T-helper 1 cell treated with Interleukin-12 subunit alpha and Interleukin-12 subunit beta and Interleukin-4 antibody, amounts not matched to agents 30 ng/mL and 1 ng/mL, for 36 hours (primary cell): ENCODE data around the gene USP17L13. TPM values are rescaled to one million over a fixed set of nuclear protein-coding genes. Genes with fewer than 3 reads are reported as not detected.
"Not testable (repeated sequence)": the region's sequence is repeated elsewhere in the genome, so short reads cannot be mapped to it uniquely, and the experiment has no call there.

Source experiments
- intact Hi-C: fragments of 100-400 bp; cut with micrococcal nuclease; formaldehyde crosslinking; loops from one replicate; pipeline ENCODE4 v1.15.1; 2024
- total RNA-seq: library from RNA; stranded (reverse); gene quantifications from 2 replicates; pipeline ENCODE4 v1.2.3, GENCODE V29; 2022

The USP17L13 gene, protein sequence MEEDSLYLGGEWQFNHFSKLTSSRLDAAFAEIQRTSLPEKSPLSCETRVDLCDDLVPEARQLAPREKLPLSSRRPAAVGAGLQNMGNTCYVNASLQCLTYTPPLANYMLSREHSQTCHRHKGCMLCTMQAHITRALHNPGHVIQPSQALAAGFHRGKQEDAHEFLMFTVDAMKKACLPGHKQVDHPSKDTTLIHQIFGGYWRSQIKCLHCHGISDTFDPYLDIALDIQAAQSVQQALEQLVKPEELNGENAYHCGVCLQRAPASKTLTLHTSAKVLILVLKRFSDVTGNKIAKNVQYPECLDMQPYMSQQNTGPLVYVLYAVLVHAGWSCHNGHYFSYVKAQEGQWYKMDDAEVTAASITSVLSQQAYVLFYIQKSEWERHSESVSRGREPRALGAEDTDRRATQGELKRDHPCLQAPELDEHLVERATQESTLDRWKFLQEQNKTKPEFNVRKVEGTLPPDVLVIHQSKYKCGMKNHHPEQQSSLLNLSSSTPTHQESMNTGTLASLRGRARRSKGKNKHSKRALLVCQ
- not detected in 2 replicates for total RNA-seq

- intact Hi-C loops, result not testable (repeated sequence)
Observed at GRCh38 chr4:9224596-9224995, at the start of gene USP17L13. Gene USP17L13, plus strand, starts transcription at chr4:9224896. Its CDS starts 0 bp downstream, at chr4:9224896.

GRCh38 chr4:9210357-9210756 is 14.3 kb upstream of the USP17L13 start, which contains the start of gene USP17L10:
Gene USP17L10, plus strand, starts transcription at chr4:9210657. Its CDS starts 0 bp downstream, at chr4:9210657.
- intact Hi-C loops, result not testable (repeated sequence)

GRCh38 chr4:9214701-9215100 is 10.0 kb upstream of the USP17L13 start:
- intact Hi-C loops, result not testable (repeated sequence)

GRCh38 chr4:9215105-9215504 is 9.6 kb upstream of the USP17L13 start, which contains the start of gene USP17L11:
Gene USP17L11, plus strand, starts transcription at chr4:9215405. Its CDS starts 0 bp downstream, at chr4:9215405.
- intact Hi-C loops, result not testable (repeated sequence)

GRCh38 chr4:9219852-9220251 is 4.8 kb upstream of the USP17L13 start, which contains the start of gene USP17L12:
Gene USP17L12, plus strand, starts transcription at chr4:9220152. Its CDS starts 0 bp downstream, at chr4:9220152.
- intact Hi-C loops, result not testable (repeated sequence)

- intact Hi-C loops, result not testable (repeated sequence)
Observed at GRCh38 chr4:9230249-9230648, 5.6 kb downstream of the USP17L13 start.

DNA sequence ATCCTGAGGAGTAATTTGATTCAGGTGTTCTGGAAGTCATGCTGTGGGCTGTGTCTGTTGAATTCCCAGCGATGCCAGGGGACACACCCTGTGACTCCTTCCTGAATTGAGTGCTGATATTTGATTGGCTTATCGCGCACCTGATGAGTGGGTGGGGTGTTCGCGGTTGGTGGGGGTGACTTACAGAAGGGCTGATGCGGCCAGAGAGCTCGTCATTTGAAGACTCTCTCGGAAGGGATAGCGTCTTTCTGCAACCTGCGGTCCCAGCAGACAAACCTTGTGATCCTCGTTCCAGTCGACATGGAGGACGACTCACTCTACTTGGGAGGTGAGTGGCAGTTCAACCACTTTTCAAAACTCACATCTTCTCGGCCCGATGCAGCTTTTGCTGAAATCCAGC is 9.4 kb downstream of the USP17L13 start, which contains the start of gene USP17L15:
Gene USP17L15, plus strand, starts transcription at position 301 of the 400 bp plus-strand sequence. Its CDS starts 0 bp downstream, at position 301.
- intact Hi-C loops, result not testable (repeated sequence)

DNA sequence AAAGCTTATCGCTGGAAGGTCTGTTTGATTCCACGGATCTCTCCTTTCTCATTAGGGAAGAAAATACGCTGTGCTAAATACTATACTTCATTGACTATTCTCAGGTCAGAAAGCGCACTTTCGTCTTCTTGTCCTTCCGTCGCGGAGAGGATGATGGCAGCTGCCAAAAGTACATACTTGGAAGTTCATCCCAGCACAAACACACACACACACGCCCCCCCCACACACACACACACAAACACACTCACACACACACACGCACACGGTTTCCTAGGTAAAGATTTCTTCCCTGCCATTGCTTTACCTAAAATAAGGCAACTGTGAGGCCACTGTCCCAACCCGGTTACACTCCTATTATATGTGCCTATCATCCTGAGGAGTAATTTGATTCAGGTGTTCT is 13.8 kb downstream of the USP17L13 start:
- intact Hi-C loops, result not testable (repeated sequence)

GRCh38 chr4:9243579-9243978 is 18.9 kb downstream of the USP17L13 start, which contains the start of gene USP17L17:
Gene USP17L17, plus strand, starts transcription at chr4:9243879. Its CDS starts 0 bp downstream, at chr4:9243879.
- intact Hi-C loops, result not testable (repeated sequence)

- intact Hi-C loops, result not testable (repeated sequence)
Observed at GRCh38 chr4:9247953-9248680, 23.4 kb downstream of the USP17L13 start, which contains the start of gene USP17L18. Gene USP17L18, plus strand, starts transcription at chr4:9248630. Its CDS starts 0 bp downstream, at chr4:9248630.

DNA sequence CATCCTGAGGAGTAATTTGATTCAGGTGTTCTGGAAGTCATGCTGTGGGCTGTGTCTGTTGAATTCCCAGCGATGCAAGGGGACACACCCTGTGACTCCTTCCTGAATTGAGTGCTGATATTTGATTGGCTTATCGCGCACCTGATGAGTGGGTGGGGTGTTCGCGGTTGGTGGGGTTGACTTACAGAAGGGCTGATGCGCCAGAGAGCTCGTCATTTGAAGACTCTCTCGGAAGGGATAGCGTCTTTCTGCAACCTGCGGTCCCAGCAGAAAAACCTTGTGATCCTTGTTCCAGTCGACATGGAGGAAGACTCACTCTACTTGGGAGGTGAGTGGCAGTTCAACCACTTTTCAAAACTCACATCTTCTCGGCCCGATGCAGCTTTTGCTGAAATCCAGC is 28.4 kb downstream of the USP17L13 start, which contains the start of gene USP17L19:
Gene USP17L19, plus strand, starts transcription at position 301 of the 400 bp plus-strand sequence. Its CDS starts 0 bp downstream, at position 301.
- intact Hi-C loops, result not testable (repeated sequence)

DNA sequence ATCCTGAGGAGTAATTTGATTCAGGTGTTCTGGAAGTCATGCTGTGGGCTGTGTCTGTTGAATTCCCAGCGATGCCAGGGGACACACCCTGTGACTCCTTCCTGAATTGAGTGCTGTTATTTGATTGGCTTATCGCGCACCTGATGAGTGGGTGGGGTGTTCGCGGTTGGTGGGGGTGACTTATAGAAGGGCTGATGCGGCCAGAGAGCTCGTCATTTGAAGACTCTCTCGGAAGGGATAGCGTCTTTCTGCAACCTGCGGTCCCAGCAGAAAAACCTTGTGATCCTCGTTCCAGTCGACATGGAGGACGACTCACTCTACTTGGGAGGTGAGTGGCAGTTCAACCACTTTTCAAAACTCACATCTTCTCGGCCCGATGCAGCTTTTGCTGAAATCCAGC is 33.1 kb downstream of the USP17L13 start, which contains the start of gene USP17L20:
Gene USP17L20, plus strand, starts transcription at position 301 of the 400 bp plus-strand sequence. Its CDS starts 0 bp downstream, at position 301.
- intact Hi-C loops, result not testable (repeated sequence)

DNA sequence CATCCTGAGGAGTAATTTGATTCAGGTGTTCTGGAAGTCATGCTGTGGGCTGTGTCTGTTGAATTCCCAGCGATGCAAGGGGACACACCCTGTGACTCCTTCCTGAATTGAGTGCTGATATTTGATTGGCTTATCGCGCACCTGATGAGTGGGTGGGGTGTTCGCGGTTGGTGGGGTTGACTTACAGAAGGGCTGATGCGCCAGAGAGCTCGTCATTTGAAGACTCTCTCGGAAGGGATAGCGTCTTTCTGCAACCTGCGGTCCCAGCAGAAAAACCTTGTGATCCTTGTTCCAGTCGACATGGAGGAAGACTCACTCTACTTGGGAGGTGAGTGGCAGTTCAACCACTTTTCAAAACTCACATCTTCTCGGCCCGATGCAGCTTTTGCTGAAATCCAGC is 37.9 kb downstream of the USP17L13 start, which contains the start of gene USP17L21:
Gene USP17L21, plus strand, starts transcription at position 301 of the 400 bp plus-strand sequence. Its CDS starts 0 bp downstream, at position 301.
- intact Hi-C loops, result not testable (repeated sequence)

GRCh38 chr4:9267319-9267718 is 42.6 kb downstream of the USP17L13 start, which contains the start of gene USP17L22:
Gene USP17L22, plus strand, starts transcription at chr4:9267619. Its CDS starts 0 bp downstream, at chr4:9267619.
- intact Hi-C loops, result not testable (repeated sequence)

GRCh38 chr4:9271719-9272118 is 47.0 kb downstream of the USP17L13 start:
- intact Hi-C loops, result not testable (repeated sequence)

Other genes with a start within 250 kb of the USP17L13 start
- not detected in 2 replicates for gene FAM90A26, start 54.5 kb upstream of the USP17L13 start, total RNA-seq
- not detected in 2 replicates for gene USP17L10, start 14.2 kb upstream of the USP17L13 start, total RNA-seq
- not detected in 2 replicates for gene USP17L11, start 9.5 kb upstream of the USP17L13 start, total RNA-seq
- not detected in 2 replicates for gene USP17L12, start 4.7 kb upstream of the USP17L13 start, total RNA-seq
- gene USP17L15, start 9.5 kb downstream of the USP17L13 start, total RNA-seq, result not detected in 2 replicates
- gene USP17L17, start 19.0 kb downstream of the USP17L13 start, total RNA-seq, result not detected in 2 replicates
- gene USP17L18, start 23.7 kb downstream of the USP17L13 start, total RNA-seq, result not detected in 2 replicates
- gene USP17L19, start 28.5 kb downstream of the USP17L13 start, total RNA-seq, result not detected in 2 replicates
- not detected in 2 replicates for gene USP17L20, start 33.2 kb downstream of the USP17L13 start, total RNA-seq
- gene USP17L21, start 38.0 kb downstream of the USP17L13 start, total RNA-seq, result not detected in 2 replicates
- gene USP17L22, start 42.7 kb downstream of the USP17L13 start, total RNA-seq, result not detected in 2 replicates
- not detected in 2 replicates for gene USP17L24, start 100.3 kb downstream of the USP17L13 start, total RNA-seq
- gene USP17L25, start 105.0 kb downstream of the USP17L13 start, total RNA-seq, result not detected in 2 replicates
- gene USP17L26, start 109.8 kb downstream of the USP17L13 start, total RNA-seq, result not detected in 2 replicates
- gene USP17L5, start 114.5 kb downstream of the USP17L13 start, total RNA-seq, result not detected in 2 replicates
- gene USP17L27, start 119.3 kb downstream of the USP17L13 start, total RNA-seq, result not detected in 2 replicates
- not detected in 2 replicates for gene USP17L28, start 124.0 kb downstream of the USP17L13 start, total RNA-seq
- gene USP17L29, start 128.7 kb downstream of the USP17L13 start, total RNA-seq, result not detected in 2 replicates
- not detected in 2 replicates for gene USP17L30, start 138.2 kb downstream of the USP17L13 start, total RNA-seq
- not detected in 2 replicates for gene DEFB131A, start 219.5 kb downstream of the USP17L13 start, total RNA-seq